B cell (primary cell): ENCODE measurements around the gene FZR1. TPM values are rescaled to one million over a fixed set of nuclear protein-coding genes. Genes with fewer than 3 reads are reported as not detected.

Source experiments
- ATAC-seq: fragments of 200-7000 bp; cut with Tn5 transposase; one replicate; pipeline ENCODE4 v1.10.0; 2021; ENCODE audit warnings: low read depth, mild to moderate bottlenecking, moderate number of reproducible peaks, moderate library complexity
- CTCF ChIA-PET: fragments of 350-600 bp; sonication (Branson Sonifier 250); formaldehyde crosslinking; loops from one replicate; lab custom pipeline; 2021; ENCODE audit warnings: antibody characterized with exemption, inconsistent platforms; lab: Charles Lee
- POLR2A ChIA-PET: fragments of 350-600 bp; sonication (Branson Sonifier 250); formaldehyde crosslinking; loops from one replicate; lab custom pipeline; 2021; ENCODE audit warnings: antibody characterized with exemption; lab: Charles Lee
- DNase-seq: peaks from one replicate; pipeline ENCODE4 v3.0.0; 2013
- H2AFZ ChIP-seq: 2 replicates; pipeline ENCODE4 v1.6.1; 2012; ENCODE audit warnings: mild to moderate bottlenecking, low read depth, low read length; ENCODE audit not compliant: insufficient read depth, poor library complexity, severe bottlenecking
- H3K27ac ChIP-seq, 2 donors: 1 replicate in 1 of 2; 2 replicates in 1 of 2; pipeline ENCODE4 v1.5.1; 2012 to 2013; ENCODE audit warnings: low read length in 2 of 2, mild to moderate bottlenecking in 2 of 2, moderate library complexity in 1 of 2
- H3K27me3 ChIP-seq, 4 experiments: fragments of 200-600 bp in 1 of 4; sonication (generic) in 1 of 4; replicated peaks in 1 of 4; 1 replicate in 2 of 4; 2 replicates in 2 of 4; pipeline versions ENCODE4 v1.6.1 to v1.7.0; 2013 to 2016; ENCODE audit warnings: low read length in 3 of 4, mild to moderate bottlenecking in 2 of 4, mixed read lengths in 1 of 4, moderate library complexity in 1 of 4; ENCODE audit not compliant: insufficient read depth in 4 of 4, control insufficient read depth in 3 of 4; ENCODE audit errors: control extremely low read depth in 1 of 4
- H3K36me3 ChIP-seq, 2 experiments: replicated peaks in 1 of 2; 1 replicate in 1 of 2; 2 replicates in 1 of 2; pipeline versions ENCODE4 v1.6.1 to v1.7.1; 2013; ENCODE audit warnings: low read length in 1 of 2; ENCODE audit not compliant: insufficient read depth in 2 of 2, control insufficient read depth in 1 of 2; ENCODE audit errors: control extremely low read depth in 1 of 2, extremely low read depth in 1 of 2
- H3K4me1 ChIP-seq, 2 donors: fragments of 200-600 bp in 1 of 2; sonication (generic) in 1 of 2; 1 replicate in 1 of 2; 2 replicates in 1 of 2; pipeline versions ENCODE4 v1.5.1 to v1.6.1; 2013 to 2017; ENCODE audit warnings: low read length in 2 of 2; ENCODE audit not compliant: control insufficient read depth in 2 of 2, insufficient read depth in 2 of 2
- H3K4me2 ChIP-seq: replicated peaks from 2 replicates; pipeline ENCODE3; 2012; ENCODE audit warnings: mild to moderate bottlenecking, low read depth, low read length; ENCODE audit not compliant: poor library complexity, severe bottlenecking
- H3K4me3 ChIP-seq, 5 experiments: fragments of 200-600 bp in 1 of 5; sonication (generic) in 1 of 5; 1 replicate in 3 of 5; 2 replicates in 2 of 5; pipeline versions ENCODE4 v1.5.1 to v1.7.0; 2011 to 2016; ENCODE audit warnings: low read length in 4 of 5, mild to moderate bottlenecking in 4 of 5, low read depth in 2 of 5, control low read depth in 1 of 5, moderate library complexity in 1 of 5; ENCODE audit not compliant: insufficient read depth in 1 of 5; ENCODE audit errors: control extremely low read depth in 1 of 5, extremely low read depth in 1 of 5
- H3K79me2 ChIP-seq: fragments of 200-600 bp; sonication (generic); one replicate; pipeline ENCODE4 v1.6.0; 2016; ENCODE audit warnings: low read length; ENCODE audit not compliant: control insufficient read depth, insufficient read depth
- H3K9ac ChIP-seq: fragments of 200-600 bp; sonication (generic); 2 replicates; pipeline ENCODE4 v1.6.1; 2017; ENCODE audit warnings: mild to moderate bottlenecking, low read length, moderate library complexity
- H3K9me3 ChIP-seq, 3 donors: one replicate each; pipeline versions ENCODE4 v1.6.1 to v1.7.1; 2013; ENCODE audit warnings: low read length in 2 of 3; ENCODE audit not compliant: control insufficient read depth in 2 of 3, insufficient read depth in 1 of 3; ENCODE audit errors: control extremely low read depth in 1 of 3
- H4K20me1 ChIP-seq: 2 replicates; pipeline ENCODE4 v1.6.0; 2012; ENCODE audit warnings: mild to moderate bottlenecking, low read length; ENCODE audit not compliant: insufficient read depth, control insufficient read depth, poor library complexity, severe bottlenecking
- H3K27ac Mint-ChIP-seq: one replicate; pipeline ENCODE4 v1.8.0; 2021; ENCODE audit warnings: mixed read lengths
- H3K27me3 Mint-ChIP-seq: one replicate; pipeline ENCODE4 v1.8.0; 2021; ENCODE audit warnings: mixed read lengths
- H3K4me1 Mint-ChIP-seq: one replicate; pipeline ENCODE4 v1.8.0; 2021; ENCODE audit warnings: mixed read lengths
- H3K4me3 Mint-ChIP-seq: one replicate; pipeline ENCODE4 v1.8.0; 2021; ENCODE audit warnings: mixed read lengths
- H3K9me3 Mint-ChIP-seq: one replicate; pipeline ENCODE4 v1.8.0; 2022; ENCODE audit warnings: mixed read lengths; ENCODE audit not compliant: insufficient read depth
- CTCF ChIP-seq: fragments of 200-600 bp; IDR thresholded peaks from one replicate; pipeline ENCODE4 v1.8.0; 2022; ENCODE audit warnings: antibody characterized with exemption, mild to moderate bottlenecking
- EZH2 ChIP-seq: IDR thresholded peaks from 2 replicates; pipeline ENCODE4 v1.6.1; 2012; ENCODE audit warnings: borderline replicate concordance, low read depth, mild to moderate bottlenecking, moderate library complexity, low read length; ENCODE audit not compliant: insufficient read depth, poor library complexity, severe bottlenecking
- WGBS: methylation state at CpG from one replicate; pipeline ENCODE4 v1.1.5; 2013; ENCODE audit warnings: missing lambda C conversion rate; ENCODE audit not compliant: insufficient coverage; 5-methylcytosine and 5-hydroxymethylcytosine counted together
- intact Hi-C: fragments of 100-400 bp; cut with micrococcal nuclease; formaldehyde crosslinking; loops from one replicate; pipeline ENCODE4 v1.10.0; 2022
- polyA plus RNA-seq: library from polyadenylated mRNA; depleted of rRNA; stranded (reverse); fragments of >200 nt; gene quantifications from 2 replicates; pipeline ENCODE4 v1.2.3, GENCODE V29; 2012
- total RNA-seq, 2 donors: library from RNA; stranded (reverse); fragments of 120-200 nt in 1 of 2; gene quantifications; 1 replicate in 1 of 2; 2 replicates in 1 of 2; pipeline versions ENCODE4 v1.2.3 to v1.2.4, GENCODE V29; 2013 to 2022

Gene FZR1
- total and polyA plus RNA-seq, 2 donors (not counting 1 experiment from before 2014, with no cell fraction given): 83.5 to 96.1 TPM

- 91% methylated on average over 15 of the region's 17 CpGs for WGBS
- intact Hi-C loops: no loop called here
- H3K4me1 Mint-ChIP-seq: peaks cover 5% of the 10 kb centered on the region
These were observed 72.3 kb downstream of the FZR1 start for GRCh38 chr19:3578390-3578789.

More at GRCh38 chr19:3578390-3578789, 72.3 kb downstream of the FZR1 start:
- ChIA-PET CTCF (no interaction called here), POLR2A (no interaction called here)
- H3K4me1 ChIP-seq: peaks cover 6% of the 10 kb centered on the region in 2 donors
- no peak overlapping the region for H3K4me3 ChIP-seq
- Mint-ChIP-seq H3K4me3 (no peak overlapping the region), H3K27ac (no peak overlapping the region), H3K27me3 (no peaks in the 10 kb centered on the region), H3K9me3 (no peaks in the 10 kb centered on the region)
- no peaks in the 10 kb centered on the region for H3K36me3 ChIP-seq
- no peak overlapping the region for H2AFZ ChIP-seq
- H3K27me3 ChIP-seq: no peaks in the 10 kb centered on the region
- TF ChIP-seq CTCF: no peak
- no peak for TF ChIP-seq EZH2
- DNase-seq (no peak), ATAC-seq (no peak)
- H4K20me1 ChIP-seq: peaks cover 5% of the 10 kb centered on the region
- H3K9ac ChIP-seq: no peak overlapping the region
- H3K79me2 ChIP-seq: no peaks in the 10 kb centered on the region
- H3K9me3 ChIP-seq: peaks cover 0 to 12% (median 0%) of the 10 kb centered on the region in 3 donors
- no peak overlapping the region for H3K4me2 ChIP-seq
- no peak overlapping the region for H3K27ac ChIP-seq
